GM19193 (cell line): Measurements from ENCODE around the gene SLU7.
A peak's percentile ranks its signal among the peaks of the same experiment; 100 is the strongest.

ENCODE experiments used
- POLR2A ChIP-seq: IDR thresholded peaks from 4 replicates; pipeline ENCODE4 v1.6.1; 2011; ENCODE audit not compliant: insufficient read depth, insufficient read length; ENCODE audit errors: extremely low read depth

SLU7 gene

DNA sequence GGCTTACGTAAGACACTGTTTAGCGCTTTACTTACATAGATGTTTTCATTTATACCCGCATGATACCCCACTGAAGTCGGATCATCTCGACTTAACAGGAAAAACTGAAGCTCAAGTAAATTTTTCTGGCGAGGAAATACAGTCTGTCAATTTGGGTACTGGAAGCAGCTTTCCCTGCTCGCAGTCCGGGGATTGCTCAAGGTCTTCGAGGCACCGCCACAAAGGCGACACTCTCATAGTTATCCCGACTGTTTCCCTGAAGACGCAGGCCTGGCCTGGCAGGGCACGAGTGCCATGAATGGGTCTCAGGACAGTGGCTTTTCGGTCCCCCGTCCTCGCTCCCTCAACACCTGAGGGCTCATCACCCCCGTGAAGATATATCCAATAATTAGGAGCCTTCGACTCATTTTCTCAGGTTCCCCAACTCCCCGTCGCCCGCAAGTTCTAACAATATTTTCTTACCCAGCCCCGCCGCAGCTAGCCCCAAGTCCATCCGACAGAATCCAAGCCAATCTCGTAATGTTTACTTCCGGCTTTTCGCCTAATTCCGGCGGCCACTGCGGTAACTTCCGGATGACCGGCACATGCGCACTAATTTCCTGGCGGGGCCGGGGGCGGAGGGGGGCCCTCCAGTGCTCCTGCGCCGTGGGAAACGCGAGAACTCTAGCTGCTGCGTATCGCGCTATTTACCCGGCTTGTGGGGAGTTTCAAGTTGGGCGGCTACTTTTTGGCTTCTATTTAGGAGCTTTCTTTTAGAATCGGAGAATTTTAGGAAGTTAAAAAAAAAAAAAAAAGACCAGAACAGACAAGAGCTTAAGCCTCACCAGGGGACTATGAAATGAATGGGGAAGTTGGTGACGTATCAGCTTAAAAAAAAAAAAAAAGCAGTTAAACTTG, at the start of gene SLU7:
SLU7 (minus strand) TSS at position 521 of the 897 bp plus-strand sequence. CDS start 3,787 bp downstream, outside the sequence.
- peak; percentile 79 for TF ChIP-seq POLR2A

DNA sequence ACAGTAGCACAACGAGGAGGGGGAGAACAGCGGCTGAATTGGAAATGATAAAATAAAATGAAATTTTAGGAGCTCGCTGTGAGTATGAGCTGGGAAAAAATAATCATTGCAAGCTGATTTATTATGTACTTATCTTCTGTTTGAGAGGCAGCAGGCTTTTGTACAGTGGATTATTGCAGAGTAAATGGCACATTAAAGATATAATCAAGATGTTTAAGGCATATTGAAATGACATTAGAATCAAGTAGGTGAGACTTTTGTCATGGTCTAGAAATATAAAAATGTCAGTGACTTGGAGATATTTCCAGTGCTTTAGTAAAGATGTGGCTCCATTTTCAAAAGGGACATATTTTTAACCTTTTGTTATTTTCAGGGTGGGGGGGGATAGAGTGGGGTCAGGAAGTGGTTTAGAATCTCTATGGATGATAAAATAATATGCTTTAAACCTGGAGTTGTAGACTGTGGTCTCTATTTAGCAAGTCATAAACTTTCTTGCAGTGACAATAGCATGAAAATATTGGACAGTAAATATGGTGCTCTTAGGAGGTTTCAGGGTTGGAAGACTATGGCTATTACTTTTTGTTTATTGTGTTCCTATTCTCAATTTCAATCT, 49.6 kb upstream of the SLU7 start:
- TF ChIP-seq POLR2A = no peak

DNA sequence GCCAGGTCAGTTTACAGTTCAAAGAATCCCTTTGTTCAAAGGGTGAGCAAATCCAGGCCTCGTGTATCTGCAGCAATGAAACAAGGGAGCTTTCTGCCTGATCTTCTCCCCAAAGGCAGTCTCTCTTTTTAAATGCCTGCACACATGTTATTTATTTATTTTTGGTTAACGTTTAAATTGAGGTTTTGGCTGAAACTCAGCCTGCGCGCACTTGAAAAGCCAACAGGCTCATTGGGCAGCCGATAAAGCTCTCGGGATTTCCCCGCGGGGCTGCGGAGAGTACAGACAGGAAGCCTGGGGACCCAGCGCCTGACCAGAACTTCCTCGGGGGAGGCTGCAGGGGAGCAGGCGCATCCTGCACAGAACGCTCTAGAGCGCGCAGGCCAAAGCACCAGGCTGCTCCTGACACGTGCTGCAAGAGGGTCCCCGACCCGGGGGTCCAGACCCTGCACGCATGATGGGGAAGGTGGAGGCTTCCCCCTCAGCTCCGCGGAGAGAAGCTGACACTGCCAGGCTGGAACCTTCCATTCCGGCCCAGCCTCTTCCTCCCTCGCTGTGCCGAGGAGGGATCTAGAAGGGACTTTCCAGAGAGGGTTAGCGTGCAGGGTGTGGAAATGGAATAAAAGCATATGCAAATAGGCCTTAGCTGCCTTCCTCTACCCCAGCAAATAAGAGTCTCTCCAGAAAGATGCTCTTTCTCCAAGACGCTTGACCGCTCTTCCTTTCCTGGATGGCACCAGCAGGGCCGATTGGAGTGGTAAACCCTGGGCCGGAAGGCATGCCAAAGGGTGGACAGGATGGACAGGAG, 48.9 kb upstream of the SLU7 start:
- TF ChIP-seq POLR2A = peak; percentile 96

DNA sequence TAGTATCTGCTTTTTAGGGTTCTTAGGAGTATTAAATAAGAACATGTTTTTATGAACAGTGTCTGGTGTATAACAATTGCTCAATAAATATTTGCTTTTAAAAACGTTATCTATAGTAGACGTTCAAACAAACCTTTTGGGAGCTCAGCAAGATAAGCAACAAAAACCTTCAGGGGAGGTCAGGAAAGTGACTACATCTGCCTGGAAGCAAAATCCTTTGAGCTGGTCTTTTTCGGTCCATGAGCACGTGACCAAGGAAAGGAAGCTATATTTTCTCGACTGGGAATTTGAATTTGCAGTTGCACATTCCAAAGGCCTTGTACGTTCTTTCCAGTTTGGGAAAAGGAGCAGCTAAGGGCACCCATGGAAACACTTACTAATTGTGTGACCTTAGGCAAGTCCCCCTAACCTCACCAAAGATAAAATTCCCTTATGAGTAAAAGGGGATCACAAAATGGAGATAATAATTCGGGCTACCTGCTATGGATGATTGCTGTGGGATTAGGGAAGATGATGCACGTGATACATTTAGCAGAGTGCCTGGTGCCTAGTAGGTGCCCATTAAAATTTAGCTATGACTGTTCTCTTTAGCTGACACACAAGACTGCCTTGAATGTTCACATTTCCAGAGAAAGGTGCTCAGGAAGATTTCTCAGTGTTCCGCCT, 48.1 kb upstream of the SLU7 start:
- TF ChIP-seq POLR2A = no peak

DNA sequence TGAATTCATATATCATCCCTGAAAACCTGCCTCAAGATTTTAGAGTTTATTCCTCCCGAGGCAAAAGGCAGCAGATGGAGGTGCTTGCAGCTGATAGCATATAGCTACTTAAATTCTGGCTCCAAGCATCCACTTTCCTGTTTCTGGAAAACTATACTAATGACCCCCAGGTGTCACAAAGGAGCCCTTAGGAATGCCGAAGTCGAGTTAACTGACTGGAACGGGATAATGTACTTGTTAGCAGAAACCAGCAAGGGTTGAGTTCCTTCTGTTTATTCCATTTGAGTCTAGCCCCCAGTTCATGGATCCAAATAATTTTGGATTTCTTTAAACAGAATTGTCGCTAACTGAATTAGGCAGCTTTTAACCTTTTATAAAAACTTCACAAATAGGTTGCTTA, 47.2 kb upstream of the SLU7 start:
- TF ChIP-seq POLR2A = no peak

DNA sequence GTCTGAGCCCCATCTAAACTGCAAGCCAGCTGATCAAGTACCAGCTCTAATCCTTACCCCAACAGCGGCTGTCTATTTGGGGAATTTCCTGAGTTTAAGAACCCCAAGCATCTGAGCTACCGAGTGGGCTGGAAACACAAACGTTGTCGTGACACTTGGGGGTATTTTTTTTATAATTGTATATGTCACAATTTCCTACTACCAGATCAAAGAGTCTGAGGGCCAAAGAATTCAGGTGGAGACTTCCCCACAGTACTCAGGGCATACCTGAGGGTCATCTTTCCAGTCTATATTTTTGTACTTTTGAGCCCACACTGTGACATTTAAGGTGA, 45.6 kb upstream of the SLU7 start:
- no peak for TF ChIP-seq POLR2A

DNA sequence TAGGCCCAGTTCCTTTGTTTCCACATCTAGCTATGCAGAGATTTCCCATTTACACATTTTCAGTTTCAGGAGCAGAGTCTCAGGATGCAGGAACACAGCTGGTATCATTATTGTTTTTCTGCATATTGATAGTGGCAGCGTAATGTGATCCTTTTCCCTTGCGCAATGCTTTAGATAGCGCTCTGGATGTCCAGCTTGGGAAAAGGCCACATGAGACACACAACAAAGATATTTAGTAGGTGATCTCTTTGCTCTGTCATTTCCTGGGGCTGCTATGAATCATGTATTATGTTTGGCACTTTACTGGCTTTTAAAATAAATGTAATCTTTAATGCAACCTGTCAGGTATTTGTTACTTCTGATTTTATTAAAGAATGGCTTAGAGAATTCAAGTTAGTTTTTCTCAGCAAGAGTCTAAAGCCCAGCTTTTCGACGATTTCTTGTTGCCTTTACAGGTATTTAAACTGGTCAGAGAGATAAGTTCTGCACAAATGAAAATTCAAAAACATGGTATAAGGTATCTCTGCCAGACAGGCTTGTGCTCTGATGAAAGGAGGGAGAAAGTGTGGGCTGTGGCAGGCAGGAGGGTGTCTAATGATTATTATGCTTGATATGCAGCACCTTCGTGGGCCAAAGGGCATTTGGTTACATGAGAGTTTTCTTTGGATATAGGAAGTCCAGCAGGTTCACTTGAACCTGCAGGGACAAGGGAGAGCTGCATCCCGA, 45.0 kb upstream of the SLU7 start:
- TF ChIP-seq POLR2A = no peak

DNA sequence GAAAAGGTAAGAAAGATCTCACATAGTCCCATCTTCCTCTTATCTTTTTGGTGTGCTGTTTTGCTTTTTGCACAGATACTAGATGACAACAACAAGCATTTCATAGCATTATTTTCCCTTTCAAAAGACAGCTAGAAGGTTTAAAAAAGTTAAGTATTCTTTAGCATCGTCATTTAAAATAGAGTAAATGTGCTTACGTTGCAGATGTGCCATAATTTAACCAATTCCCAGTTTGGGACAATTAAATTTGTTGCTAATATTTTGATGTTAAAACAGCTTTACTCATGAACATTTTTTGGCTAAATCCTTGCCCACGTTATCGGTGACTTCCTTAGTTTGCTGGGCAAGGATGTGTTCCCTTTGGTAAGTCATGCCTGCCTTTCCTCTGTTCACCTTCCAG, 44.3 kb upstream of the SLU7 start:
- TF ChIP-seq POLR2A = no peak

DNA sequence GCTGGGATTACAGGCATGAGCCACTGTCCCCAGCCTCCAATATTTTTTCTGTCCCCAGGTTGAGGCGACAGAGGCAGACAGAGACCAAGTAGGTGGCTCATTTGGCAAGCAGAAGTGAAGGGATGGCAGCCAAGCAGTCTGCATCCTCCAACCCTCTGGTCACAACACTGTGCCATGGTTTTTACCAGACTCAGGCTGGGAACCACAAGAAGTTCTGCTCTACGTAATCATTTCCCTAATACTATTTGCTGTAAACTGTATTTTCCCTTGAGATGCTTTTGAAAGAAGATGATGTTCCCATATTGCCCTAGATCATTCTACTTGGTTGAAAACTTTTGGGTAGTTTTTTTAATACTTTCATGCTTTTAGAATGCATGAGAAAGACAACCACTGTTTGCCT, 43.3 kb upstream of the SLU7 start:
- no peak for TF ChIP-seq POLR2A

DNA sequence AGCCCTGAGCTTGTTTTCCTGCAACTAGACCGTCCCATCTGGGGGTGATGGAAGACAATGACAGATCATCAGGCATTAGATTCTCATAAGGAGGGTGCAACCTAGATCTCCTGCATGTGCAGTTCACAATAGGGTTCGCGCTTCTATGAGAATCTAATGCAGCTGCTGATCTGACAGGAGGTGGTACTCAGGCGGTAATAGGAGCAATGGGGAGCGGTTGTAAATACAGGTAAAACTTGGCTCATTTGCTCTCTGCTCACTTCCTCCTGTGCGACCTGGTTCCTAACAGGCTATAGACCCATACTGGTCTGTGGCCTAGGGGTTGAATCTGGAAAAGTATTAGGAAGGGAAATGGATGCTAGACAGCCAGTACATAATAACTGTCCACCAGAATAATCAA, 42.5 kb upstream of the SLU7 start:
- TF ChIP-seq POLR2A = no peak

DNA sequence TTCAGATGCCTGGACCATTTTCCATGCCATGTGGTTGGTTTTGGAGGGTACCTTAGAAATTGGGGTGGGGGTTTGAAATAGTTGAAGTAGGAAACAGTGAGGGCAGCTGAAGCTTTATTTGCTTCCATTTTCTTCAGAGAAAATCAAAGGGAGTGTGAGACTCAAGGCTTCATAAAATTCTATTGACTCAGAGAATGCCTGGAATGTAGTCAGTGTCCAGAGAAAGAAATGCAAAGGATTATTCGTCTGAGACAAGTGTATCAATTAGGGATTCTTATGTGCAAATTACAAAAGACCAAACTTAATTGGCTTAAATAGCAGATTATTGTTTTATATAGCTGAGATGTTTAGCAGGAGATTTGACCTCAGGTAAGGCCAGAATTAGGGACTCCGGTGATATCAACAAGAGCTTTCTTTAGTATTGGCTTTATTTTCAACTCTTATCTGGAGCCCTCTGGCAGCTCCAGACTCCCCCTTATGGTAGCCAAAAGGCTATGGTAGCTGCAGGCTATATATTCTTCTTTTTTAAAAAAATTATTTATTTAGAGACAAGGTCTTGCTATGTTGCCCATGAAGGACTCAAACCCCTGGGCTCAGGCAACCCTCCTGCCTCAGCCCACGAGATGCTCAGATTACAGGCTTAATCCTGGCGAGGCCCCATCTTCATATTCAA, 41.6 kb upstream of the SLU7 start:
- no peak for TF ChIP-seq POLR2A

DNA sequence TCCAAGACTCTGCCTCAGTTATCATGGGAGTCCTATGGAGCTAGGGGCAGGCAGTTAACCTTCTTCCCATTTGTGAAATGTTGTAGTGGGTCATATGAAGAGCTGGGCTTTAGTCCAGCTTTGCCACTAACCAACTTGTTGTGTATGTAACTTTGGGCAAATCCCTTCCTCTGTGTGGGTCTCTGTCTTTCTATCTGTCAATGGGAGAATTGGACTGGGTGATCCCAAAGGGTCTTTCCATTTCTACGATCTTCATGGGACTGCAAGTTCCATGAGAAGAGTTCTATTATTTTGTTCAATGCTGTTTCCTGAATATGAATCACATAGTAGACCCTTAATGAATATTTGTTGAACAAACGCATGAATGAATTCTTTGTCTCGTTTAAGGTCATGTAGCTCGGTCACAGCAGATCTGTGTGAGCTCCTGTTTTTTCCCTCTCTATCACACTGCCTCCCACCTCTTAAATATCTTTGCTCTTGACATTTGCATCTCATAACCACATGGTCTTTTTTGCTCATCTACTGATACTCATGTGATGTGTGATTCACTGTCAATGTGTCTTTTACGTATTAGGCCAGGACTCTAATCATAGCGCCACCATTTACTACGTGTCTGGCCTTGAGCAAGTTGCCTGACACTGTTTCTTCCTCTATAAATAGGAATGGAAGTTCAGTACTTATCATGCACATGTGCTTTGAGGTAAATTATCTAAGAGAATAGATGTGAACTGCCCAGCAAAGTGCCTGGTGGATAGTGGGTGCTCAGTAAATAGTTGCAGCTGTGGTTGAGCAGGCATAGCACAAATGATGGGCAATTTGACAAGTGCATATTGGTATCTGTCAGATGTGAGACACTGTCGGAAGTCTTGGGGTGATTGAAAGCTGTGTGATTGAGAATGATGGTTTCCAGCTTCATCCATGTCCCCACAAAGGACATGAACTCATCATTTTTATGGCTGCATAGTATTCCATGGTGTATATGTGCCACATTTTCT, 40.2 kb upstream of the SLU7 start:
- peak; percentile 48 for TF ChIP-seq POLR2A

DNA sequence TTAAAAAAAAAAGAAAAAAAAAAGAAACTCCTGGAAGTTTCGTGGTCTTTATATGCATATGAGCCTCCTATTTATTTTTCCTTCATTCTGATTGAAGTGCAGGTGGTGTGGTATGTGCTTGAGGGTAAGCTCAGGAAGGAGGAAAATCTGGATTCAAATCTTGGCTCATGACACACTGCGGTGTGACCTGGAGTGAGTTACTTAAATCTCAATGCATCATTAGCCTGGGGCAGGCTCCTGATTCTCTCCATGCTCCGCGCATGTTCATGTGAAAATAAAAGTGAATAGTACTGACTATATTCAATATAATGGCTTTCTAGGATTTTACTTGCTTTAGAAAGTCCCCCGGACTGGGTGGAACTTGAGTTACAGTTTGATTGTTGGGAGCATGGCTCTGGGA, 38.4 kb upstream of the SLU7 start:
- TF ChIP-seq POLR2A = no peak
